ENCODE results near the gene NPAS3.

The NPAS3 gene

GRCh38 chr14:33679461-33680225 lies 741.0 kb downstream of the NPAS3 start:
- no peaks in the 10 kb centered on the region for H3K27me3 ChIP-seq (ENCODE audit: control insufficient read depth, insufficient read depth, low read length)
- H3K4me3 ChIP-seq (ENCODE audit: low read depth, low read length): no peak overlapping the region
- no peaks in the 10 kb centered on the region for H3K36me3 ChIP-seq (ENCODE audit: control insufficient read depth, insufficient read depth, low read length)
- no peak overlapping the region for H3K9ac ChIP-seq (ENCODE audit: low read length)
- no peaks in the 10 kb centered on the region for H3K9me3 ChIP-seq (ENCODE audit: control insufficient read depth, insufficient read depth, low read depth, low read length)
- 0 out of 2 replicates have a peak, but pooled peaks cover 3% of the 10 kb centered on the region for H3K4me1 ChIP-seq (ENCODE audit: control insufficient read depth, insufficient read depth, low read length)
- H3K27ac ChIP-seq (ENCODE audit: low read depth, low read length): no peak overlapping the region

- Histone ChIP-seq H3K9me3 (ENCODE audit: control insufficient read depth, insufficient read depth, low read depth, low read length) (no peaks in the 10 kb centered on the region), H3K4me3 (ENCODE audit: low read depth, low read length) (no peak overlapping the region), H3K9ac (ENCODE audit: low read length) (no peak overlapping the region), H3K4me1 (ENCODE audit: control insufficient read depth, insufficient read depth, low read length) (0 out of 2 replicates have a peak, but pooled peaks cover 3% of the 10 kb centered on the region), H3K36me3 (ENCODE audit: control insufficient read depth, insufficient read depth, low read length) (no peaks in the 10 kb centered on the region), H3K27me3 (ENCODE audit: control insufficient read depth, insufficient read depth, low read length) (no peaks in the 10 kb centered on the region), H3K27ac (ENCODE audit: low read depth, low read length) (no peak overlapping the region)
Observed at GRCh38 chr14:33680873-33681272, 742.2 kb downstream of the NPAS3 start.

- Histone ChIP-seq H3K36me3 (ENCODE audit: control insufficient read depth, insufficient read depth, low read length) (no peaks in the 10 kb centered on the region), H3K9me3 (ENCODE audit: control insufficient read depth, insufficient read depth, low read depth, low read length) (no peaks in the 10 kb centered on the region), H3K27me3 (ENCODE audit: control insufficient read depth, insufficient read depth, low read length) (no peaks in the 10 kb centered on the region), H3K4me3 (ENCODE audit: low read depth, low read length) (no peak overlapping the region), H3K4me1 (ENCODE audit: control insufficient read depth, insufficient read depth, low read length) (no peaks in the 10 kb centered on the region), H3K27ac (ENCODE audit: low read depth, low read length) (no peak overlapping the region), H3K9ac (ENCODE audit: low read length) (no peak overlapping the region)
Observed at GRCh38 chr14:33682760-33683159, 744.1 kb downstream of the NPAS3 start.

GRCh38 chr14:33685026-33685425 lies 746.3 kb downstream of the NPAS3 start:
- H3K9me3 ChIP-seq (ENCODE audit: control insufficient read depth, insufficient read depth, low read depth, low read length): no peaks in the 10 kb centered on the region
- H3K9ac ChIP-seq (ENCODE audit: low read length): no peak overlapping the region
- H3K36me3 ChIP-seq (ENCODE audit: control insufficient read depth, insufficient read depth, low read length): no peaks in the 10 kb centered on the region
- no peak overlapping the region for H3K4me3 ChIP-seq (ENCODE audit: low read depth, low read length)
- H3K4me1 ChIP-seq (ENCODE audit: control insufficient read depth, insufficient read depth, low read length): no peaks in the 10 kb centered on the region
- H3K27ac ChIP-seq (ENCODE audit: low read depth, low read length): no peak overlapping the region
- no peaks in the 10 kb centered on the region for H3K27me3 ChIP-seq (ENCODE audit: control insufficient read depth, insufficient read depth, low read length)

GRCh38 chr14:33685698-33686097 lies 747.0 kb downstream of the NPAS3 start:
- no peak overlapping the region for H3K4me3 ChIP-seq (ENCODE audit: low read depth, low read length)
- no peak overlapping the region for H3K9ac ChIP-seq (ENCODE audit: low read length)
- no peaks in the 10 kb centered on the region for H3K4me1 ChIP-seq (ENCODE audit: control insufficient read depth, insufficient read depth, low read length)
- H3K27me3 ChIP-seq (ENCODE audit: control insufficient read depth, insufficient read depth, low read length): no peaks in the 10 kb centered on the region
- no peaks in the 10 kb centered on the region for H3K9me3 ChIP-seq (ENCODE audit: control insufficient read depth, insufficient read depth, low read depth, low read length)
- no peaks in the 10 kb centered on the region for H3K36me3 ChIP-seq (ENCODE audit: control insufficient read depth, insufficient read depth, low read length)
- H3K27ac ChIP-seq (ENCODE audit: low read depth, low read length): no peak overlapping the region

GRCh38 chr14:33686218-33686617 lies 747.5 kb downstream of the NPAS3 start:
- no peaks in the 10 kb centered on the region for H3K36me3 ChIP-seq (ENCODE audit: control insufficient read depth, insufficient read depth, low read length)
- H3K27me3 ChIP-seq (ENCODE audit: control insufficient read depth, insufficient read depth, low read length): no peaks in the 10 kb centered on the region
- no peak overlapping the region for H3K27ac ChIP-seq (ENCODE audit: low read depth, low read length)
- no peak overlapping the region for H3K4me3 ChIP-seq (ENCODE audit: low read depth, low read length)
- no peak overlapping the region for H3K9ac ChIP-seq (ENCODE audit: low read length)
- no peaks in the 10 kb centered on the region for H3K9me3 ChIP-seq (ENCODE audit: control insufficient read depth, insufficient read depth, low read depth, low read length)
- H3K4me1 ChIP-seq (ENCODE audit: control insufficient read depth, insufficient read depth, low read length): no peaks in the 10 kb centered on the region

GRCh38 chr14:33686856-33687255 lies 748.2 kb downstream of the NPAS3 start:
- Histone ChIP-seq H3K9me3 (ENCODE audit: control insufficient read depth, insufficient read depth, low read depth, low read length) (no peaks in the 10 kb centered on the region), H3K9ac (ENCODE audit: low read length) (no peak overlapping the region), H3K4me1 (ENCODE audit: control insufficient read depth, insufficient read depth, low read length) (no peaks in the 10 kb centered on the region), H3K36me3 (ENCODE audit: control insufficient read depth, insufficient read depth, low read length) (no peaks in the 10 kb centered on the region), H3K27me3 (ENCODE audit: control insufficient read depth, insufficient read depth, low read length) (no peaks in the 10 kb centered on the region), H3K27ac (ENCODE audit: low read depth, low read length) (no peak overlapping the region), H3K4me3 (ENCODE audit: low read depth, low read length) (no peak overlapping the region)

GRCh38 chr14:33689680-33690079 lies 751.0 kb downstream of the NPAS3 start:
- no peak overlapping the region for H3K27ac ChIP-seq (ENCODE audit: low read depth, low read length)
- no peaks in the 10 kb centered on the region for H3K27me3 ChIP-seq (ENCODE audit: control insufficient read depth, insufficient read depth, low read length)
- no peaks in the 10 kb centered on the region for H3K36me3 ChIP-seq (ENCODE audit: control insufficient read depth, insufficient read depth, low read length)
- H3K4me3 ChIP-seq (ENCODE audit: low read depth, low read length): no peak overlapping the region
- H3K9ac ChIP-seq (ENCODE audit: low read length): no peak overlapping the region
- no peaks in the 10 kb centered on the region for H3K9me3 ChIP-seq (ENCODE audit: control insufficient read depth, insufficient read depth, low read depth, low read length)
- no peaks in the 10 kb centered on the region for H3K4me1 ChIP-seq (ENCODE audit: control insufficient read depth, insufficient read depth, low read length)

- Histone ChIP-seq H3K27me3 (ENCODE audit: control insufficient read depth, insufficient read depth, low read length) (no peaks in the 10 kb centered on the region), H3K27ac (ENCODE audit: low read depth, low read length) (no peak overlapping the region), H3K4me1 (ENCODE audit: control insufficient read depth, insufficient read depth, low read length) (no peaks in the 10 kb centered on the region), H3K4me3 (ENCODE audit: low read depth, low read length) (no peak overlapping the region), H3K36me3 (ENCODE audit: control insufficient read depth, insufficient read depth, low read length) (no peaks in the 10 kb centered on the region), H3K9me3 (ENCODE audit: control insufficient read depth, insufficient read depth, low read depth, low read length) (no peaks in the 10 kb centered on the region), H3K9ac (ENCODE audit: low read length) (no peak overlapping the region)
Observed at GRCh38 chr14:33691907-33692306, 753.2 kb downstream of the NPAS3 start.

- Histone ChIP-seq H3K27ac (ENCODE audit: low read depth, low read length) (no peak overlapping the region), H3K9me3 (ENCODE audit: control insufficient read depth, insufficient read depth, low read depth, low read length) (no peaks in the 10 kb centered on the region), H3K4me1 (ENCODE audit: control insufficient read depth, insufficient read depth, low read length) (no peaks in the 10 kb centered on the region), H3K27me3 (ENCODE audit: control insufficient read depth, insufficient read depth, low read length) (no peaks in the 10 kb centered on the region), H3K4me3 (ENCODE audit: low read depth, low read length) (no peak overlapping the region), H3K9ac (ENCODE audit: low read length) (no peak overlapping the region), H3K36me3 (ENCODE audit: control insufficient read depth, insufficient read depth, low read length) (no peaks in the 10 kb centered on the region)
Observed at GRCh38 chr14:33692762-33693161, 754.1 kb downstream of the NPAS3 start.

- Histone ChIP-seq H3K4me1 (ENCODE audit: control insufficient read depth, insufficient read depth, low read length) (no peaks in the 10 kb centered on the region), H3K27ac (ENCODE audit: low read depth, low read length) (no peak overlapping the region), H3K9ac (ENCODE audit: low read length) (no peak overlapping the region), H3K27me3 (ENCODE audit: control insufficient read depth, insufficient read depth, low read length) (no peaks in the 10 kb centered on the region), H3K36me3 (ENCODE audit: control insufficient read depth, insufficient read depth, low read length) (no peaks in the 10 kb centered on the region), H3K9me3 (ENCODE audit: control insufficient read depth, insufficient read depth, low read depth, low read length) (no peaks in the 10 kb centered on the region), H3K4me3 (ENCODE audit: low read depth, low read length) (no peak overlapping the region)
Observed at GRCh38 chr14:33693237-33693636, 754.6 kb downstream of the NPAS3 start.

Measured in HUES6 (cell line).